ENCODE data around the gene PPP2R5C.

The PPP2R5C gene

DNA sequence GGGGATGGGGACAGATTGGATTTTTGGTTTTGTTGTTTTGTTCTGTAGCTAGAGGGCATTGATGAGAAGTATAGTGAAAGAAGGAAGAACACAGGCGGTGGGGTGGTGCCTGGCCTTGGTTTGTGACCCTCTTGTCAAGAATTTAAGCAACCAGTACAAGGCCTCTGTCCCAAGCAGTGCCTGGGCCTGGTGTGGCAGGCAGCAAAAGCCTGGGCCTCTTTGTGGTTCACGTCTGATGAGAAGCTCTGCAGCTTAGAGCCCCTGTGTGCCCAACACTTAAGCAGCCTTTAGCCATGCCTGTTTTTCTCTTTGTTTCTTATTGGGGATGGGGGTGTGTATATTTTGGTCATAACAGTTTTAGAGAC is 98.0 kb downstream of the PPP2R5C start:
- Mint-ChIP-seq H3K4me1 (peaks cover 80% of the 10 kb centered on the region), H3K27me3 (no peaks in the 10 kb centered on the region), H3K4me3 (peak overlapping the region; percentile 40 to 56), H3K9me3 (no peaks in the 10 kb centered on the region), H3K27ac (peak overlapping the region; percentile 39 to 94)
- DNase-seq (no peak), ATAC-seq (no peak)

DNA sequence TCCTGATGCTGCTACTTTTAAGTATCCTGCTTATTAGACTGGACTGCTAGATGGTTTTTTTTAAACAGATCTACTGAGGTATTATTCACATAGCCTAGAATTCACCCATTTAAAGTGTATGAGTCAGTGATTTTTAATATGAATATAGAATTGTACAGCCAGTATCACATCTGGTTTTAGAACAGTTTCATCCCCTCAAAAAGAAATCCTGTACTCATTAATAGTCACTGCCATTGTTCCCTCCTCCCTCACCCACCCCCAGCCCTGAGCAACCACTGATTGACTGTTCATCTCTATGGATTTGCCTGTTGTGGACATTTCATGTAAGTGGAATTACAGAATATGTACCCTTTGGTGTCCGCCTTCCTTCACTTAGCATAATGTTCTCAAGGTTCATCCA is 98.4 kb downstream of the PPP2R5C start:
- H3K9me3 Mint-ChIP-seq, result no peaks in the 10 kb centered on the region
- no peaks in the 10 kb centered on the region for H3K27me3 Mint-ChIP-seq
- no peak for DNase-seq
- peak overlapping the region; percentile 55 to 94 for H3K27ac Mint-ChIP-seq
- ATAC-seq, result no peak
- H3K4me3 Mint-ChIP-seq, result no peak overlapping the region
- H3K4me1 Mint-ChIP-seq, result peaks cover 80% of the 10 kb centered on the region

DNA sequence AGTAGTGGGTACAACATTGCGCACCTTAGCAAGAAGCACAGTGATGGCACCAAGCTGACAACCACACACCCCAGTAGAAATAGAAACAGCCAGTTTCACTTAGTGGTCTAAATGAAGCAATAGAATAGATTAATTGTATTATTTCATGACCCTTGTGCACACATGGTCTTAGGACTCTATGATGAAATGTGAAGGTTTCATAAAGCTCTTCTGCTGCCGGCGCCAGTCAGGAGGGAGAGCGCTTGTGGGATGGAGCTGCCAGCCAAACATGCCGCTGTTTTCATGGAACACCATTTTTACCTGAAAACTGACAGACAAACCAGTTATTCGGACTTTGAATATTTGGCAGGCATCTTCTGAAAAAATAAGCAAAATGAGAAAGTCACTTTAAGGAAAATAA is 100.0 kb downstream of the PPP2R5C start:
- Mint-ChIP-seq H3K4me3 (no peak overlapping the region), H3K9me3 (no peaks in the 10 kb centered on the region), H3K27me3 (no peaks in the 10 kb centered on the region), H3K27ac (no peak overlapping the region), H3K4me1 (peaks cover 70% of the 10 kb centered on the region)
- DNase-seq (no peak), ATAC-seq (no peak)

DNA sequence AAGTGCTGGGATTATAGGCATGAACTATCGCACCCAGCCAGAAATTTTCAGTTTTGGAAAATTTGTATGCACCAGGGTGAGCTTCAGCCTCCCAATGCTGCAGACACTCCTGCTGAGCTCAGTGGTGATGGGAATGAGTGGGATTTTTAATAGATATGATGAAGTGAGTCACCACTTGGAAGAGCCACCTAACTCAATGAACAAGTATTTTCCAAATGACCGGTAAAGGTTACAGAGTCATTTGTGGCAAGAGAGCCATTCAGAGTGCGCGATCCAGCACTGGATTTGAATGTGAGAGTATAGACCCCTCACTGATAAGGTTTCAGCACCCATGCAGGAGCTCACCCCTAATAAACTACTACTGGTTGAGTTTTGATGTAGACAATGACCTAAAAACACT is 100.7 kb downstream of the PPP2R5C start:
- no peak overlapping the region for H3K4me3 Mint-ChIP-seq
- H3K27me3 Mint-ChIP-seq, result no peaks in the 10 kb centered on the region
- ATAC-seq, result no peak
- no peaks in the 10 kb centered on the region for H3K9me3 Mint-ChIP-seq
- H3K27ac Mint-ChIP-seq, result no peak overlapping the region
- no peak for DNase-seq
- H3K4me1 Mint-ChIP-seq, result peaks cover 65% of the 10 kb centered on the region

DNA sequence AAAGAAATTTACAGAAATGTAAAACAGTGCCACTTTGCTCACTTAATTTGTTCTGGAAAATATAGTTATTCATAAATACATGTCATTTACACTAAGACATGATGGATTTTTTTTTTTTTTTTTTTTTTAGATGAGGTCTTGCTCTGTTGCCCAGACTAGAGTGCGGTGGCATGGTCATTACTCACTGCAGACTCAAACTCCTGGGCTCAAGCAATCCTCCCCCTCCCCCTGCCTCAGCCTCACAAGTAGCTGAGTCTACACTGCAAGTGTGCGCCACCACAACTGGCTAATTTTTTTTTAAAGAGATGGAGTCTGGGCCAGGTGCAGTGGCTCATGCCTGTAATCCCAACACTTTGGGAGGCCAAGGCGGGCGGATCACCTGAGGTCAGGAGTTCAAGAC is 101.2 kb downstream of the PPP2R5C start:
- no peak for ATAC-seq

DNA sequence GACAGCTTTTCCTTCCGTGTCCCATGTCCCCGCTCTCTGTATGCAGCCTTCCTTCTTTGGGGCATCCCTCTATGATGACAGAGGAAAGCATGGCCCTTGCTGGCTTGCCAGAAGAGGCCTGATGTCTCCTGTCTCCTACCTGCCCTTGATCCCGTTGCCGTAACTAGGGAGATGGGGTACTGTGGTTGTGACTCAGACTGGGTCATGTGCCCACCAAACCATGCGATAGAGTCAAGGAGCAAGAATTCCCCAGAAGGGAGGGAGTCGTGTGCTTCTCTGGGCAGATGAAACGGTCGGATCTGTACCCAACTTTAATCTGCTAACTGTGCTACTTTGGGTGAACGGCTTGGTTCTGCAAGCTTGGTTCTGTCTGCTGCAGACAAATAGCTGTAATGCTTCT is 103.8 kb downstream of the PPP2R5C start:
- DNase-seq, result no peak
- H3K27ac Mint-ChIP-seq, result peak overlapping the region in 1 of 2 donors; percentile 13
- no peak for ATAC-seq
- no peaks in the 10 kb centered on the region for H3K27me3 Mint-ChIP-seq
- no peaks in the 10 kb centered on the region for H3K9me3 Mint-ChIP-seq
- H3K4me3 Mint-ChIP-seq, result no peak overlapping the region
- peaks cover 55% of the 10 kb centered on the region for H3K4me1 Mint-ChIP-seq

More for the DNA sequence above, 101.2 kb downstream of the PPP2R5C start:
- Mint-ChIP-seq H3K4me1 (peaks cover 61% of the 10 kb centered on the region), H3K27ac (no peak overlapping the region), H3K9me3 (no peaks in the 10 kb centered on the region), H3K4me3 (no peak overlapping the region), H3K27me3 (no peaks in the 10 kb centered on the region)
- DNase-seq, result no peak

DNA sequence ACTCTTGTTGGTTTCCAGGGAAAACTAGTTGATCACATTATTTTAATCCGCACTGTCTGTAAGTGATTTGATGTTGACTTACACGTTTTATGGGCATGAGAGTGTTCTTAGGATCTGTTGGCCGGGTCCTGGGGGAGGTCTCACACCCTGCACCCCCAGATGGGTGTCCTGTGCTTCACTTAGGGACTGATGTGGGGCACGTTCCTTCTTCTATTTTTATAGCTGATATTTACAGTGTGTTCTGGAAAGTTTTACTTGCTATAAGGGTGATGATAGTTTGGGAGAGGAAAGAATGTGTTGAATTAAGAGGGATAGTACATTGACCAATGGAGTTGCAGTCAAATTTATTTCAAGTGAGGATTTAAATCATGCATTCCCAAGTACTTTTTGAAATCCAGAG is 106.3 kb downstream of the PPP2R5C start:
- DNase-seq, result no peak
- Mint-ChIP-seq H3K27me3 (no peaks in the 10 kb centered on the region), H3K4me1 (peaks cover 60% of the 10 kb centered on the region), H3K4me3 (no peak overlapping the region), H3K27ac (no peak overlapping the region), H3K9me3 (no peaks in the 10 kb centered on the region)
- ATAC-seq, result no peak

DNA sequence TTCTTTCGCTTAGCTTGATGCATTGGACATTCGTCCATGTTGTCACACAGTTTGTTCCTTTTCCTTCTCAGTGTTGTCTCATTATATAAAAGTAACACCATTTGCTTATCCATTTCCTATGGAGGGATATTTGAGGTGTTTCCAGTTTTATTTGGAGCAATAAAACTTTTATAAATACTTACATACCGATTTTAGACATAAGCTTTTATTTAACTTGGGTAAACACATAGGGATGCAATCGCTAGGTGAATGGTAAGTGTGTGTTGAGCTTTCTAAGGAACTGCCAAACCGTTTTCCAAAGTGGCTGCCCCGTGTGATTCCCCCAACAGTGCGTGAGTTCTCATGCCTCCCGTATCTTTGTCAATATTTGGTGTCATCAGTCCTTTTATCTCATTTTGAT is 107.7 kb downstream of the PPP2R5C start:
- ATAC-seq (no peak), DNase-seq (no peak)
- Mint-ChIP-seq H3K9me3 (no peaks in the 10 kb centered on the region), H3K4me1 (peaks cover 71% of the 10 kb centered on the region), H3K27ac (no peak overlapping the region), H3K27me3 (no peaks in the 10 kb centered on the region), H3K4me3 (no peak overlapping the region)

DNA sequence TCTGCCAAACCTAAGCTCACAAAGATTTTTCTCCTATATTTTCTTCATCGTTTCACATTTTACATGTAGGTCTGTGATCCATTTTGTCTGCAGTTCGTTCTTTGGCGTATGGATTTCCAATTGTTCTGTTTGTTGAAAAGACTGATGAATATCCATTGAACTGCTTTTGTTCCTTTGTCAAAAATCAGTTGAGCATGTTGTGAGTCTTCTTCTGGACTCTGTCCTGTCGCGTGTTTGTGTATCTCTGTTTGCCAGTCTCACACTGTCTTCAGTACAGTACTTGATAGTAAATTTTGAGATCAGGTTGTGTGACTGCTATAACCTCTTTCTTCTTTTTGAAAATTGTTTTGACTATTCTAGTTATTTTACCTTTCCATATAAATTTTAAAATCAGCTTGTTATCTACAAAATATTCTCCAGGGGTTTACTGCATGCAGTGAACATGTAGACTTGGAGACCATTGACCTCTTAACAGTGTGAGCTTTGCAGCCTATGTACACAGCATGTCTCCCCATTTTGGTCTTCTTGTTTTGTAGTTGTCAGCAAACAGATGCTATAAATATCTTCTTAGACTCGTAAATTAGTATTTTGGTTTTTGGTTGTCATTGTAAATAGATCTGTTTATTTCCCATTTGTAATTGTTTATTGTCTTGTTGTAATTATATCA is 108.9 kb downstream of the PPP2R5C start:
- ATAC-seq, result no peak
- no peak overlapping the region for H3K27ac Mint-ChIP-seq

DNA sequence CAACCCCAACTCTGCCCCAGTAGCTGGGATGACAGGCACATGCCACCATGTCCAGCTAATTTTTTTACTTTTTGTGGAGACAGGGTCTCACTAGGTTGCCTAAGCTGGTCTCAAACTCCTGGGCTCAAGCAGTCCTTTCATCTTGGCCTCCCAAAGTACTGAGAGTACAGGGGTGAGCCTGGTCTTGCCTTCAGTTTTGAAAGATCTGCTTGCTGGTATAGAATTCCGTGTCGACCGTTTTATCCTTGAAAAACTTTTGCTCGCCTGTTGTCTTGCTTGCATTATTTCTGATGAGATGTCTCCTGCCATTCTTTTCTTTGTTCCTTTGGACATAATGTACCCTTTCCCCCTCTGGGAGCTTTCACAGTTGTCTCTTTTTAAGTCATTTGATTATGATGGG is 110.8 kb downstream of the PPP2R5C start:
- H3K9me3 Mint-ChIP-seq, result no peaks in the 10 kb centered on the region
- H3K4me3 Mint-ChIP-seq, result no peak overlapping the region
- H3K27ac Mint-ChIP-seq, result peak overlapping the region in 1 of 2 donors; percentile 36
- no peaks in the 10 kb centered on the region for H3K27me3 Mint-ChIP-seq
- ATAC-seq (no peak), DNase-seq (no peak)
- peaks cover 85% of the 10 kb centered on the region for H3K4me1 Mint-ChIP-seq

More for the DNA sequence above, 108.9 kb downstream of the PPP2R5C start:
- DNase-seq, result no peak
- Mint-ChIP-seq H3K9me3 (no peaks in the 10 kb centered on the region), H3K4me3 (no peak overlapping the region), H3K27me3 (no peaks in the 10 kb centered on the region), H3K4me1 (peaks cover 66% of the 10 kb centered on the region)

DNA sequence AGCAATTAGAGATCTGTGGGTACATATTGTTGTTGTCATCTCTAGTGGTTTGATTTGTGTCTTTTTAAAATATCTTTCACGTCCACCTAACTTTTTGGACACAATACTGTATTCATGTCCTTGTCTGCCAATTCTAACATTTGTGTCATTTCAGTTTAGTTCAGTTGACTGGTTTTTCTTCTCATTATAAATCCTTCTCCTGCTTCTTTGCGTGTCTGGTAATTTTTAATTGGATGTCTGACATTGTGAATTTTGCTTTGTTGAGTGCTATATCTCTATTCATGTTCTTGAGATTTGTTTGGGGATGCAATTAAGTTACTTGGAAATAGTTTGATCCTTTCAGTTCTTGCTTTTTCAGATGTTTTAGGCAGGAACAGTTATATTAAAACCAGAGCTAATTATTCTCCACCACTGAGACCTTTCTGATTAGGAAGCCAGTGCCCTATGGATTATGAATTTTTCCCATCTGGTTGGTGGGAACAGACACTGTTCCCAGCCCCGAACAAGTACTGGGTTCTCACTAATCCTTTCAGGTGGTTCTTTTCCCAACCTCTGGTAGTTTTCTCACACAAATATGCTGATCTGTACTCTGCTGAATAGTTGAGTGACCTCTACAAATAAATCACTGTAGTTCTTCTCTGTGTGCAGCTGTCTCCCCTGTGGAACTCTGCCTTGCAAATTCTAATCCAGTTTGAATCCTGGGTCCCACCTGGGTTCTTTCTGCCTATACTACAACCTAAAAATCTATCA is 111.7 kb downstream of the PPP2R5C start:
- ATAC-seq, result no peak
- no peak for DNase-seq
- Mint-ChIP-seq H3K4me1 (peaks cover 89% of the 10 kb centered on the region), H3K9me3 (no peaks in the 10 kb centered on the region), H3K27me3 (no peaks in the 10 kb centered on the region), H3K4me3 (no peak overlapping the region), H3K27ac (peak overlapping the region in 1 of 2 donors; percentile 36)

DNA sequence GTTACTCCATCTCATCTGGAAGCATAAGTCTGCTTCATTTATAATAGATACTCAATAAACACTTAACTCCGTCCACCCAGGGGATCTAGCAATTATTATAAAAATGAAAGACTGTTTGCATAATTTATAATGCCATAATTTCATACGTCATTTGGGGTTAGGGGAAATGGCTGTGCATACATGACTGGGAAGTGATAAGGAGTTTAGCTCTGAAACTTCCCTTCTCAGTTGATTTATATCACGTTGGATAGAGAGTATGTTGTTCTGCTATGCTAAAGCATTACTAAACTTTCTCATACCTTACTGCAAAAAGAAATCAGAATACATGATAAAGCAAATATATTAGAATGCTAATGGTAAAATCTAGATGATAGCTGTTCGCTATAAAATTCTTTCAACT is 112.5 kb downstream of the PPP2R5C start:
- ATAC-seq (no peak), DNase-seq (no peak)
- no peak overlapping the region for H3K27ac Mint-ChIP-seq
- peaks cover 93% of the 10 kb centered on the region for H3K4me1 Mint-ChIP-seq
- H3K4me3 Mint-ChIP-seq, result no peak overlapping the region
- H3K27me3 Mint-ChIP-seq, result no peaks in the 10 kb centered on the region
- H3K9me3 Mint-ChIP-seq, result no peaks in the 10 kb centered on the region

DNA sequence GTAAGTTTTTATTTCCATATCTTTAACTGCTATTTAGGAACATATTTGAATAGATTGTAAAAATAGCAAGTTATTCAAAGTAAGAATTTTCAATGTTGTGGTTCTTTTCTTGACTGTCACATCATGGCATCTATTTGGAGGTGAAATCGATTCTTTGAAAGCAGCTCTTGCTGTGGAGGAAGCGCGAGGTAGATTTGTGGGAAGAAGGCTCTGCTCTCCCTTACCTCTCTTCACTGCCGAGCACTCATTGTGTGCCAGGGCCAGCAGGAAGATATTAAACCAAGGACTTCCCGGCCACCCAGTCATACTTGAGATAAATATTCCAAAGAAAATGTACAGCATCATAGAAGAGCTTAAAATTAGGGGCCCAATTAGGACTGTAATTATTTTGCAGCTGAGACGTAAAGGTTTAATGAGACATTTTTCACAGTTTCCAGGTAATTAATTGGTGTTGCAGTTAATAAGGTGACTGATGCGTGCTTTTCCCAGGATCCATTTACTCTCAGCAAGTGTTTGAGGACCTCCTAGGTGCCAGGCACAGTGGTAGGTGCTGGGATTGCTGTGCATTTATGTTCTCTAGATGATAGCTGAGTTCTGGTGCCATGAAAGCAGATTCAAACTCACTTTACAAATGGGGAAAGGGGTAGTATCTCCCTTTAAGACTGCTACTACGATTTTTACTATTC is 113.7 kb downstream of the PPP2R5C start:
- Mint-ChIP-seq H3K4me3 (peak overlapping the region; percentile 32 to 68), H3K4me1 (peaks cover 93% of the 10 kb centered on the region), H3K27ac (no peak overlapping the region), H3K9me3 (no peaks in the 10 kb centered on the region), H3K27me3 (no peaks in the 10 kb centered on the region)
- DNase-seq (no peak), ATAC-seq (no peak)

DNA sequence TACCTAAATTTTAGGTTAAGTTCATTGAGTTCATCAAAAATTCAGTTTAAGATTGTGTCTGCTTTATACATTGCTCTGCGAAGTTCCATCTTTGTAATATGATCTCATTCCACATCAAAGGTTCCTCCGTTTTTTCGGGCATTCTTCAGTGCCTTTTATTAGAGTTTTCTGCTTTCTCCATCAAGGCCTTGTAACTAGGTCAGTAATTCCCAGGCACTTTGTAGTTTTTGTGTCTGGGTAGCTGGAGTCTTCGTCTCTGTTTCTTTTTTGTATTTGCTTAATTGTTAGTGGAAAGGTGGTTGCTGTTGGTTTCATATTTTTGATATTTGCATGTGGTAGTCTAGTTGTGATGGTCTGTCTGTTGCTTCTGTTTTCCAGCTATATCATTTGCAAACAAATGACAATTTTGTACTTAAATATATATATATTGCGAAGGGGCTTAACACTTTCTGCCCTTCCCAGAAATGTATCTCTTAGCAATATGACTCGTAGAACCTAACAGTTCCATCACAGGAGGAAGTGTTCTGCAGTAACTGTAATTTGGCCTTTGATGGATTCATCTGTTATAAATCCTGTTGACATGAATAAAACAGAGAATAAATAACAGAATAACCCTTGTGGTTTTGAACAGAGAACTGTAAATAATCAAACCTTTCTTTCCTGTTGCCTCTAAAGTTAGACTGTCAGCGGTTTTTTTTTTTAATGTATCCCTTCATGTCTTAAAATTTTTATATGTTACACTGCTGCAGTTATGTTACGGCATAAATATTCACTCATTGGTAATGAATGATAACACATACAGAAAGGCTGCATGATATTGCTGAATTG is 114.4 kb downstream of the PPP2R5C start:
- H3K4me3 Mint-ChIP-seq, result peak overlapping the region; percentile 62 to 68
- DNase-seq (no peak), ATAC-seq (no peak)
- H3K27ac Mint-ChIP-seq, result peak overlapping the region; percentile 89 to 90
- H3K4me1 Mint-ChIP-seq, result peaks cover 93% of the 10 kb centered on the region
- H3K27me3 Mint-ChIP-seq, result no peaks in the 10 kb centered on the region
- no peaks in the 10 kb centered on the region for H3K9me3 Mint-ChIP-seq

DNA sequence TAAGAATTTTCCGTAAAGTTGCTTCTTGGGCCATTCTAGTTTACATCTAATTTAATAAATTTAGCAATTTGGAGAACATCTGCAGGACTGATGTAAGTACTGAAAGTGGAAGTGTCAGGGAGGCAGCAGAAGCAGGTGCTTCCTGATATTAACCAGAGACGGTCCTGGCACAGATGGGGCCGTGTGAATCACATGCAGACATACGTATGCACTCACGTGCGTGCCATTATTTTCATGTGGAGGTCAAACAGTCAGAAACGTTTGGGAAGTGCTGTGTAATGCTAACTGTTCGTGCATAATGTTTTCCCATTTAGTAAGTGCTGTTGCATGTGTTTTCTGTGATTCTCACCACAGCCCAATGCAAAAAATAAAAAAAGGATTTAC is 115.0 kb downstream of the PPP2R5C start:
- H3K27ac Mint-ChIP-seq, result peak overlapping the region; percentile 79 to 89
- H3K4me3 Mint-ChIP-seq, result peak overlapping the region; percentile 62 to 68
- DNase-seq (peak; percentile 28 to 66), ATAC-seq (peak; percentile 73)
- peaks cover 90% of the 10 kb centered on the region for H3K4me1 Mint-ChIP-seq
- H3K27me3 Mint-ChIP-seq, result no peaks in the 10 kb centered on the region
- H3K9me3 Mint-ChIP-seq, result no peaks in the 10 kb centered on the region

All from stimulated activated naive CD8-positive, alpha-beta T cell treated with anti-CD3 and anti-CD28 coated beads, Interleukin-15, amount 100 ng/mL, for 72 hours (primary cell).